PC-3 (cell line): Measurements from ENCODE around the gene PDXK.

Experiments
- CTCF ChIP-seq: fragments of 300-600 bp; sonication (generic); conservative IDR thresholded peaks from 2 replicates; pipeline ENCODE4 v1.5.1; 2017; ENCODE audit warnings: antibody characterized with exemption, low read depth, mild to moderate bottlenecking, low read length
- EZH2 ChIP-seq: fragments of 300-600 bp; sonication (generic); IDR thresholded peaks from one replicate; pipeline ENCODE4 v1.6.1; 2017; ENCODE audit warnings: antibody characterized with exemption, mild to moderate bottlenecking, low read length; ENCODE audit not compliant: unreplicated experiment

GRCh38 chr21:43759651-43760050, 40.7 kb downstream of the PDXK start:
- TF ChIP-seq CTCF: no peak
- no peak for TF ChIP-seq EZH2
